IMR-90 (cell line): ENCODE data around the gene EPHB1.

Experiments used
- BHLHE40 ChIP-seq: fragments of 150-350 bp; IDR thresholded peaks from 2 replicates; pipeline ENCODE4 v1.6.1; 2016; ENCODE audit warnings: mild to moderate bottlenecking, low read depth, low read length
- CHD1 ChIP-seq: IDR thresholded peaks from 2 replicates; pipeline ENCODE4 v1.6.1; 2012; ENCODE audit warnings: low read depth, low read length, improper control_type of control experiment
- POLR2A ChIP-seq: IDR thresholded peaks from 2 replicates; pipeline ENCODE4 v1.6.1; 2012; ENCODE audit warnings: mild to moderate bottlenecking, low read depth, low read length
- RAD21 ChIP-seq: IDR thresholded peaks from 2 replicates; pipeline ENCODE4 v1.6.1; 2012; ENCODE audit warnings: low read length, improper control_type of control experiment
- TF ChIP-seq, protein P1 (sequence below): conservative IDR thresholded peaks from 2 replicates; pipeline ENCODE4 v1.5.1; 2012; ENCODE audit warnings: mild to moderate bottlenecking, low read depth, low read length, improper control_type of control experiment

DNA sequence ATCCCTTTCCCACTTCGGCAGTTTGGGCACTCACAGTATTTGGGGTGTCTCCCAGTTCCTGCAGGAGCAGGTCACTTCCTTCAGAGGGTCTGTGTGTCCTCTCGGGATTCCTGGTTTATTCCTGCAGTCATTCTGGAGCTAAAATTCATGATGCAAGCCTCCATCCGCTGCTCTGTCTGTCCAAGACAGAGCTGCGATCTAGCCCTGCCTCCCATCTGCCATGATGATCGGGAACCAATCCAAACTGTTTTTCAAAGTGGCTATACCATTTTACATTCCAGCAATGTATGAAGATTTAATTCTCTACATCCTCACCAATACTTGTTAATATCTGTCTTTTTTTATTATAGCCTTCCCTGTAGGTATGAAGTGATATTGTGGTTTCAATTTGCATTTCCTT is 273.0 kb downstream of the EPHB1 start:
- TF ChIP-seq, protein P1, sequence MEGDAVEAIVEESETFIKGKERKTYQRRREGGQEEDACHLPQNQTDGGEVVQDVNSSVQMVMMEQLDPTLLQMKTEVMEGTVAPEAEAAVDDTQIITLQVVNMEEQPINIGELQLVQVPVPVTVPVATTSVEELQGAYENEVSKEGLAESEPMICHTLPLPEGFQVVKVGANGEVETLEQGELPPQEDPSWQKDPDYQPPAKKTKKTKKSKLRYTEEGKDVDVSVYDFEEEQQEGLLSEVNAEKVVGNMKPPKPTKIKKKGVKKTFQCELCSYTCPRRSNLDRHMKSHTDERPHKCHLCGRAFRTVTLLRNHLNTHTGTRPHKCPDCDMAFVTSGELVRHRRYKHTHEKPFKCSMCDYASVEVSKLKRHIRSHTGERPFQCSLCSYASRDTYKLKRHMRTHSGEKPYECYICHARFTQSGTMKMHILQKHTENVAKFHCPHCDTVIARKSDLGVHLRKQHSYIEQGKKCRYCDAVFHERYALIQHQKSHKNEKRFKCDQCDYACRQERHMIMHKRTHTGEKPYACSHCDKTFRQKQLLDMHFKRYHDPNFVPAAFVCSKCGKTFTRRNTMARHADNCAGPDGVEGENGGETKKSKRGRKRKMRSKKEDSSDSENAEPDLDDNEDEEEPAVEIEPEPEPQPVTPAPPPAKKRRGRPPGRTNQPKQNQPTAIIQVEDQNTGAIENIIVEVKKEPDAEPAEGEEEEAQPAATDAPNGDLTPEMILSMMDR = no peak
- no peak for TF ChIP-seq BHLHE40
- no peak for TF ChIP-seq CHD1
- TF ChIP-seq RAD21 = no peak
- TF ChIP-seq POLR2A = no peak
